IMR-90 (cell line): ENCODE results near the gene PHF21B. TPM values are rescaled to one million over a fixed set of nuclear protein-coding genes. Genes with fewer than 3 reads are reported as not detected.

Source experiments
- ATAC-seq: fragments of 200-7000 bp; cut with Tn5 transposase; 2 replicates; pipeline ENCODE4 v1.9.1; 2020; ENCODE audit warnings: low read depth, mild to moderate bottlenecking, moderate library complexity
- BruUV-seq: library from RNA; stranded (reverse); fragments of 400-500 nt; replicated peaks from 2 replicates; lab custom pipeline; 2021; lab: Mats Ljungman, UMichigan
- CTCF ChIA-PET: fragments of 300-600 bp; formaldehyde crosslinking; extraction: SDS; loops from one replicate; lab custom pipeline; 2021; ENCODE audit warnings: antibody characterized with exemption; lab: Yijun Ruan, JAX
- POLR2A ChIA-PET: fragments of 300-600 bp; sonication (Branson Sonifier 250); formaldehyde crosslinking; loops from one replicate; lab custom pipeline; 2022; ENCODE audit warnings: antibody characterized with exemption; ENCODE audit not compliant: unreplicated experiment; lab: Charles Lee
- DNase-seq: peaks from one replicate; pipeline ENCODE4 v3.0.0; 2013
- H2AFZ ChIP-seq: replicated peaks from 2 replicates; pipeline ENCODE3; 2013; ENCODE audit warnings: low read length, mild to moderate bottlenecking; ENCODE audit not compliant: poor library complexity
- H2AK5ac ChIP-seq: 2 replicates; pipeline ENCODE4 v1.6.1; 2013; ENCODE audit warnings: low read depth, low read length, inconsistent platforms
- H2AK9ac ChIP-seq: replicated peaks from 2 replicates; pipeline ENCODE3; 2013; ENCODE audit warnings: mild to moderate bottlenecking, low read depth, low read length, moderate library complexity; ENCODE audit not compliant: poor library complexity
- H2BK120ac ChIP-seq: 2 replicates; pipeline ENCODE4 v1.6.1; 2013; ENCODE audit warnings: low read depth, low read length, inconsistent platforms
- H2BK15ac ChIP-seq: 3 replicates; pipeline ENCODE4 v1.6.1; 2013; ENCODE audit warnings: low read depth, low read length, inconsistent platforms
- H2BK20ac ChIP-seq: 2 replicates; pipeline ENCODE4 v1.6.1; 2013; ENCODE audit warnings: low read depth, mild to moderate bottlenecking, inconsistent platforms, low read length, moderate library complexity
- H2BK5ac ChIP-seq: 2 replicates; pipeline ENCODE4 v1.6.1; 2013; ENCODE audit warnings: mild to moderate bottlenecking, low read depth, low read length, inconsistent platforms; ENCODE audit not compliant: poor library complexity, severe bottlenecking
- H3K14ac ChIP-seq: replicated peaks from 2 replicates; pipeline ENCODE4 v1.6.1; 2013; ENCODE audit warnings: low read depth, low read length, inconsistent platforms
- H3K18ac ChIP-seq: 2 replicates; pipeline ENCODE4 v1.6.1; 2013; ENCODE audit warnings: low read depth, low read length, control low read depth
- H3K23ac ChIP-seq: 2 replicates; pipeline ENCODE4 v1.6.1; 2013; ENCODE audit warnings: low read depth, low read length, inconsistent platforms
- H3K27ac ChIP-seq: 2 replicates; pipeline ENCODE4 v1.5.1; 2013; ENCODE audit warnings: mild to moderate bottlenecking, control low read depth, low read length; ENCODE audit not compliant: insufficient read depth
- H3K27me3 ChIP-seq: 2 replicates; pipeline ENCODE4 v1.6.1; 2013; ENCODE audit warnings: low read length; ENCODE audit not compliant: control insufficient read depth, insufficient read depth
- H3K36me3 ChIP-seq: 2 replicates; pipeline ENCODE4 v1.6.1; 2013; ENCODE audit warnings: low read length, mixed read lengths; ENCODE audit not compliant: control insufficient read depth, insufficient read depth
- H3K4ac ChIP-seq: 2 replicates; pipeline ENCODE4 v1.6.1; 2013; ENCODE audit warnings: low read depth, low read length, inconsistent platforms
- H3K4me1 ChIP-seq: 2 replicates; pipeline ENCODE4 v1.6.1; 2013; ENCODE audit warnings: low read length, mixed read lengths; ENCODE audit not compliant: control insufficient read depth, insufficient read depth
- H3K4me2 ChIP-seq: 2 replicates; pipeline ENCODE4 v1.6.1; 2013; ENCODE audit warnings: low read depth, mild to moderate bottlenecking, control low read depth, low read length, moderate library complexity
- H3K4me3 ChIP-seq: 2 replicates; pipeline ENCODE4 v1.5.1; 2013; ENCODE audit warnings: low read depth, mild to moderate bottlenecking, control low read depth, low read length, moderate library complexity; ENCODE audit not compliant: insufficient read depth
- H3K56ac ChIP-seq: 2 replicates; pipeline ENCODE4 v1.6.1; 2013; ENCODE audit warnings: low read length, inconsistent platforms; ENCODE audit not compliant: insufficient read depth; ENCODE audit errors: extremely low read depth
- H3K79me1 ChIP-seq, 2 experiments: 2 replicates each; pipeline ENCODE4 v1.6.1; 2013; ENCODE audit warnings: low read length in 2 of 2, inconsistent platforms in 1 of 2, low read depth in 1 of 2
- H3K9ac ChIP-seq: 2 replicates; pipeline ENCODE4 v1.6.1; 2013; ENCODE audit warnings: low read depth, low read length, control low read depth
- H3K9me1 ChIP-seq: 2 replicates; pipeline ENCODE4 v1.6.1; 2013; ENCODE audit warnings: low read length, inconsistent platforms; ENCODE audit not compliant: insufficient read depth
- H3K9me3 ChIP-seq: 2 replicates; pipeline ENCODE4 v1.6.1; 2013; ENCODE audit warnings: low read length; ENCODE audit not compliant: control insufficient read depth, insufficient read depth
- H4K20me1 ChIP-seq: 2 replicates; pipeline ENCODE4 v1.6.1; 2013; ENCODE audit warnings: low read length, inconsistent platforms; ENCODE audit not compliant: insufficient read depth
- H4K5ac ChIP-seq: 2 replicates; pipeline ENCODE4 v1.6.1; 2013; ENCODE audit warnings: mild to moderate bottlenecking, low read depth, low read length, control low read depth
- H4K8ac ChIP-seq, 2 experiments: 2 replicates each; pipeline ENCODE4 v1.6.1; 2013; ENCODE audit warnings: low read depth in 2 of 2, low read length in 2 of 2, control low read depth in 1 of 2, inconsistent platforms in 1 of 2
- H4K91ac ChIP-seq: 2 replicates; pipeline ENCODE4 v1.6.1; 2013; ENCODE audit warnings: low read depth, low read length, inconsistent platforms; ENCODE audit not compliant: insufficient read depth
- CEBPB ChIP-seq: IDR thresholded peaks from 2 replicates; pipeline ENCODE4 v1.6.1; 2012; ENCODE audit warnings: low read depth, low read length, improper control_type of control experiment
- CHD1 ChIP-seq: IDR thresholded peaks from 2 replicates; pipeline ENCODE4 v1.6.1; 2012; ENCODE audit warnings: low read depth, low read length, improper control_type of control experiment
- MAFK ChIP-seq: IDR thresholded peaks from 2 replicates; pipeline ENCODE4 v1.6.1; 2012; ENCODE audit warnings: low read depth, low read length, improper control_type of control experiment
- MAZ ChIP-seq: IDR thresholded peaks from 2 replicates; pipeline ENCODE4 v1.6.1; 2012; ENCODE audit warnings: low read depth, mild to moderate bottlenecking, low read length, improper control_type of control experiment, moderate library complexity, borderline replicate concordance
- NFE2L2 ChIP-seq: fragments of 150-350 bp; IDR thresholded peaks from 2 replicates; pipeline ENCODE4 v1.6.1; 2016; ENCODE audit warnings: low read depth, mild to moderate bottlenecking, low read length
- POLR2A ChIP-seq: IDR thresholded peaks from 2 replicates; pipeline ENCODE4 v1.6.1; 2012; ENCODE audit warnings: mild to moderate bottlenecking, low read depth, low read length
- RAD21 ChIP-seq: IDR thresholded peaks from 2 replicates; pipeline ENCODE4 v1.6.1; 2012; ENCODE audit warnings: low read length, improper control_type of control experiment
- RCOR1 ChIP-seq: IDR thresholded peaks from 2 replicates; pipeline ENCODE4 v1.6.1; 2012; ENCODE audit warnings: mild to moderate bottlenecking, low read length, improper control_type of control experiment; ENCODE audit not compliant: insufficient replicate concordance
- WGBS, 2 experiments: methylation state at CpG; one replicate each; pipeline versions ENCODE4 v1.1.5 to v1.1.7; 2013; ENCODE audit warnings: missing lambda C conversion rate in 2 of 2; ENCODE audit not compliant: insufficient read length in 1 of 2; ENCODE audit errors: extremely low coverage in 2 of 2; 5-methylcytosine and 5-hydroxymethylcytosine counted together
- dilution Hi-C: fragments of 300-500 bp; cut with HindIII; formaldehyde crosslinking; loops from one replicate; pipeline ENCODE4 v1.14.3; 2018; ENCODE audit warnings: low sequenced_read_pairs; ENCODE audit not compliant: unreplicated experiment
- in situ Hi-C: fragments of 300-500 bp; cut with MboI; formaldehyde crosslinking; loops from 3 replicates; pipeline ENCODE4 v1.14.3; 2019; ENCODE audit warnings: low sequenced_read_pairs, inconsistent platforms, mixed read lengths
- intact Hi-C: fragments of 100-400 bp; cut with micrococcal nuclease; formaldehyde crosslinking; loops from 2 replicates; pipeline ENCODE4 v1.10.0; 2022
- polyA plus RNA-seq, 3 experiments: library from polyadenylated mRNA; depleted of rRNA; stranded (reverse); fragments of >200 nt; gene quantifications; 2 replicates each; pipeline ENCODE4 v1.2.3, GENCODE V29; 2012; ENCODE audit warnings: low replicate concordance in 1 of 3
- total RNA-seq: library from RNA; depleted of rRNA; stranded (reverse); fragments of >200 nt; gene quantifications from 2 replicates; pipeline ENCODE4 v1.2.3, GENCODE V29; 2012

Gene PHF21B
- total and polyA plus RNA-seq, 2 of the 4 experiments (the other 2 are of a cell fraction): 0.02 TPM; not detected in 1

GRCh38 chr22:44906999-44907644 lies 102.7 kb downstream of the PHF21B start:
- Histone ChIP-seq H4K20me1 (no peaks in the 10 kb centered on the region), H2BK20ac (no peak overlapping the region), H3K9me3 (peaks cover 2% of the 10 kb centered on the region; the same call in 1 of the 2 replicates), H2AFZ (peak overlapping the region; percentile 43), H3K36me3 (no peaks in the 10 kb centered on the region), H2AK5ac (no peak overlapping the region), H2BK120ac (no peak overlapping the region), H3K18ac (no peak overlapping the region), H3K9me1 (no peaks in the 10 kb centered on the region), H3K27me3 (peaks cover 8% of the 10 kb centered on the region; the same call in 1 of the 2 replicates), H3K27ac (no peak overlapping the region), H2BK5ac (no peak overlapping the region), H4K5ac (no peak overlapping the region), H3K4me2 (no peak overlapping the region), H3K56ac (no peak overlapping the region), H4K91ac (no peak overlapping the region), H3K14ac (no peak overlapping the region), H3K4me1 (no peaks in the 10 kb centered on the region), H2BK15ac (no peak overlapping the region), H3K4me3 (no peak overlapping the region), H4K8ac (no peak overlapping the region), H3K23ac (no peak overlapping the region), H3K9ac (no peak overlapping the region), H2AK9ac (peak overlapping the region; percentile 14), H3K79me1 (no peaks in the 10 kb centered on the region), H3K4ac (no peak overlapping the region)
- dilution Hi-C loops: no loop called here
- no peak for ATAC-seq
- WGBS, 2 experiments: no CpG with 5 or more reads among the region's 18 CpGs
- TF ChIP-seq CHD1: no peak
- TF ChIP-seq POLR2A: no peak
- TF ChIP-seq CEBPB: no peak
- no peak for TF ChIP-seq NFE2L2
- TF ChIP-seq RCOR1: no peak
- no peak for TF ChIP-seq MAFK
- no peak for TF ChIP-seq RAD21
- no peak for TF ChIP-seq MAZ
- intact Hi-C loops: no loop called here
- POLR2A ChIA-PET: no interaction called here
- BruUV-seq: no TSS peak
- no peak for DNase-seq
- CTCF ChIA-PET: no interaction called here
- in situ Hi-C loops: no loop called here
